H9 (cell line): ENCODE data around the gene ADAMTS18. TPM values are rescaled to one million over a fixed set of nuclear protein-coding genes. Genes with fewer than 3 reads are reported as not detected.

Experiments used
- DNase-seq: peaks from one replicate; pipeline ENCODE4 v3.0.0-alpha.2; 2017
- H2AFZ ChIP-seq: one replicate; pipeline ENCODE4 v1.6.1; 2013; ENCODE audit warnings: mild to moderate bottlenecking, low read length, control low read depth, moderate library complexity
- H2AK5ac ChIP-seq: 2 replicates; pipeline ENCODE4 v1.6.1; 2013; ENCODE audit warnings: low read length, control low read depth, mixed read lengths; ENCODE audit not compliant: insufficient read length
- H2BK120ac ChIP-seq: one replicate; pipeline ENCODE4 v1.6.1; 2013; ENCODE audit warnings: low read depth, mild to moderate bottlenecking, low read length, control low read depth, inconsistent platforms; ENCODE audit not compliant: poor library complexity, severe bottlenecking
- H2BK12ac ChIP-seq: 2 replicates; pipeline ENCODE4 v1.6.1; 2013; ENCODE audit warnings: low read length, control low read depth, mixed read lengths, low read depth; ENCODE audit not compliant: insufficient read length
- H2BK15ac ChIP-seq: 2 replicates; pipeline ENCODE4 v1.6.1; 2013; ENCODE audit warnings: low read depth, low read length, control low read depth
- H2BK20ac ChIP-seq: one replicate; pipeline ENCODE4 v1.6.1; 2013; ENCODE audit warnings: low read depth, mild to moderate bottlenecking, low read length, control low read depth, inconsistent platforms; ENCODE audit not compliant: poor library complexity, severe bottlenecking
- H2BK5ac ChIP-seq: 2 replicates; pipeline ENCODE4 v1.6.1; 2013; ENCODE audit warnings: low read length, control low read depth, mixed read lengths; ENCODE audit not compliant: insufficient read length
- H3K14ac ChIP-seq: 2 replicates; pipeline ENCODE4 v1.6.1; 2013; ENCODE audit warnings: low read length, control low read depth; ENCODE audit not compliant: insufficient read depth
- H3K18ac ChIP-seq: 2 replicates; pipeline ENCODE4 v1.6.1; 2013; ENCODE audit warnings: low read depth, mild to moderate bottlenecking, mixed read lengths, low read length, control low read depth; ENCODE audit not compliant: insufficient read length
- H3K23ac ChIP-seq: 2 replicates; pipeline ENCODE4 v1.6.1; 2013; ENCODE audit warnings: low read length, control low read depth, mixed read lengths, low read depth; ENCODE audit not compliant: insufficient read length
- H3K23me2 ChIP-seq: 2 replicates; pipeline ENCODE4 v1.6.1; 2013; ENCODE audit warnings: low read depth, mild to moderate bottlenecking, mixed read lengths, low read length, control low read depth; ENCODE audit not compliant: insufficient read length, poor library complexity, severe bottlenecking
- H3K27ac ChIP-seq: 2 replicates; pipeline ENCODE4 v1.5.1; 2013; ENCODE audit warnings: low read length, control low read depth, mixed read lengths, low read depth; ENCODE audit not compliant: insufficient read length
- H3K27me3 ChIP-seq: 2 replicates; pipeline ENCODE4 v1.6.1; 2013; ENCODE audit warnings: low read length, control low read depth, inconsistent platforms; ENCODE audit not compliant: insufficient read depth
- H3K4ac ChIP-seq: 2 replicates; pipeline ENCODE4 v1.6.1; 2013; ENCODE audit warnings: low read depth, mild to moderate bottlenecking, control low read depth, inconsistent platforms, low read length, moderate library complexity
- H3K4me1 ChIP-seq: 2 replicates; pipeline ENCODE4 v1.6.1; 2013; ENCODE audit warnings: low read length, control low read depth, inconsistent platforms; ENCODE audit not compliant: insufficient read depth
- H3K4me2 ChIP-seq: 2 replicates; pipeline ENCODE4 v1.6.1; 2013; ENCODE audit warnings: low read length, control low read depth, mixed read lengths; ENCODE audit not compliant: insufficient read length, insufficient read depth
- H3K56ac ChIP-seq: 2 replicates; pipeline ENCODE4 v1.6.1; 2013; ENCODE audit warnings: low read depth, mild to moderate bottlenecking, mixed read lengths, low read length, control low read depth; ENCODE audit not compliant: insufficient read length
- H3K79me1 ChIP-seq: 2 replicates; pipeline ENCODE4 v1.6.1; 2013; ENCODE audit warnings: low read depth, mild to moderate bottlenecking, moderate library complexity, low read length, control low read depth, inconsistent platforms; ENCODE audit not compliant: insufficient read depth, poor library complexity, severe bottlenecking
- H3K79me2 ChIP-seq: 2 replicates; pipeline ENCODE4 v1.6.1; 2013; ENCODE audit warnings: low read length, control low read depth, inconsistent platforms; ENCODE audit not compliant: insufficient read depth
- H3K9ac ChIP-seq: 2 replicates; pipeline ENCODE4 v1.6.1; 2013; ENCODE audit warnings: low read length, control low read depth, mixed read lengths; ENCODE audit not compliant: insufficient read length; ENCODE audit errors: extremely low read depth
- H3K9me3 ChIP-seq: one replicate; pipeline ENCODE4 v1.6.1; 2013; ENCODE audit warnings: low read depth, low read length, inconsistent platforms; ENCODE audit not compliant: control insufficient read depth
- H3T11ph ChIP-seq: one replicate; pipeline ENCODE4 v1.6.1; 2013; ENCODE audit warnings: mild to moderate bottlenecking, low read length, control low read depth, inconsistent platforms
- H4K20me1 ChIP-seq: one replicate; pipeline ENCODE4 v1.6.1; 2013; ENCODE audit not compliant: control insufficient read depth, insufficient read length, insufficient read depth
- H4K5ac ChIP-seq: 2 replicates; pipeline ENCODE4 v1.6.1; 2013; ENCODE audit warnings: low read depth, mild to moderate bottlenecking, mixed read lengths, low read length, control low read depth; ENCODE audit not compliant: insufficient read length
- H4K8ac ChIP-seq: replicated peaks from 2 replicates; pipeline ENCODE4 v1.6.1; 2013; ENCODE audit warnings: low read length, control low read depth, mixed read lengths, low read depth; ENCODE audit not compliant: insufficient read length
- H4K91ac ChIP-seq: 2 replicates; pipeline ENCODE4 v1.6.1; 2013; ENCODE audit warnings: low read depth, mild to moderate bottlenecking, moderate library complexity, mixed read lengths, low read length, control low read depth; ENCODE audit not compliant: insufficient read length
- H3K27ac Mint-ChIP-seq, 3 experiments: 2 replicates in 2 of 3; 3 replicates in 1 of 3; pipeline ENCODE4 v1.8.0; 2020 to 2021; ENCODE audit warnings: mixed read lengths in 3 of 3, mild to moderate bottlenecking in 1 of 3, moderate library complexity in 1 of 3
- H3K27me3 Mint-ChIP-seq: 2 replicates; pipeline ENCODE4 v1.8.0; 2021; ENCODE audit warnings: low read depth, mild to moderate bottlenecking, moderate library complexity, mixed read lengths
- H3K36me3 Mint-ChIP-seq, 3 experiments: 2 replicates in 2 of 3; 3 replicates in 1 of 3; pipeline ENCODE4 v1.8.0; 2020 to 2021; ENCODE audit warnings: low read depth in 3 of 3, mixed read lengths in 3 of 3; ENCODE audit not compliant: insufficient read depth in 1 of 3
- H3K4me1 Mint-ChIP-seq, 2 experiments: 2 replicates each; pipeline ENCODE4 v1.8.0; 2020; ENCODE audit warnings: mixed read lengths in 2 of 2
- H3K4me3 Mint-ChIP-seq, 2 experiments: 2 replicates in 1 of 2; 3 replicates in 1 of 2; pipeline ENCODE4 v1.8.0; 2020 to 2021; ENCODE audit warnings: mild to moderate bottlenecking in 2 of 2, mixed read lengths in 2 of 2, moderate library complexity in 1 of 2
- H3K9me3 Mint-ChIP-seq, 2 experiments: 2 replicates in 1 of 2; 3 replicates in 1 of 2; pipeline ENCODE4 v1.8.0; 2020; ENCODE audit warnings: mild to moderate bottlenecking in 2 of 2, mixed read lengths in 2 of 2, moderate library complexity in 1 of 2
- CTCF ChIP-seq: fragments of 200-600 bp; sonication (generic); conservative IDR thresholded peaks from 3 replicates; pipeline ENCODE4 v1.8.0; 2021; ENCODE audit warnings: antibody characterized with exemption, mild to moderate bottlenecking
- WGBS: extraction: QIAGEN DNeasy Blood & Tissue Kit; methylation state at CpG from one replicate; pipeline ENCODE4 v1.1.7; 2013; ENCODE audit warnings: missing lambda C conversion rate, low lambda C conversion rate, mixed read lengths; ENCODE audit not compliant: insufficient read length; ENCODE audit errors: extremely low coverage; 5-methylcytosine and 5-hydroxymethylcytosine counted together
- total RNA-seq: library from RNA; stranded (reverse); gene quantifications from 2 replicates; pipeline ENCODE4 v1.2.1, GENCODE V29; 2021

ADAMTS18 gene
- total RNA-seq, 1 experiment from 2014 or later: 0.07 TPM

- no peak overlapping the region for H2BK12ac ChIP-seq
- no peak for DNase-seq
- H3K56ac ChIP-seq: no peak overlapping the region
- H3K4me1 ChIP-seq: no peaks in the 10 kb centered on the region
- H4K20me1 ChIP-seq: no peaks in the 10 kb centered on the region
- no peak overlapping the region for H4K5ac ChIP-seq
- Mint-ChIP-seq H3K4me1 (no peaks in the 10 kb centered on the region), H3K9me3 (no peaks in the 10 kb centered on the region), H3K27ac (no peak overlapping the region), H3K36me3 (no peaks in the 10 kb centered on the region), H3K4me3 (no peak overlapping the region), H3K27me3 (no peaks in the 10 kb centered on the region)
- no peaks in the 10 kb centered on the region for H3K79me1 ChIP-seq
- no peak overlapping the region for H3K23ac ChIP-seq
- H2AK5ac ChIP-seq: no peak overlapping the region
- no peak overlapping the region for H4K91ac ChIP-seq
- H2AFZ ChIP-seq: no peak overlapping the region
- no peak overlapping the region for H3K4me2 ChIP-seq
- no peak overlapping the region for H3K18ac ChIP-seq
- no peaks in the 10 kb centered on the region for H3K23me2 ChIP-seq
- WGBS: no CpG with 5 or more reads among the region's 1 CpG
- H2BK5ac ChIP-seq: no peak overlapping the region
- H3K9me3 ChIP-seq: no peaks in the 10 kb centered on the region
- H3T11ph ChIP-seq: no peak overlapping the region
- H2BK120ac ChIP-seq: no peak overlapping the region
- H2BK15ac ChIP-seq: no peak overlapping the region
- H3K27me3 ChIP-seq: no peaks in the 10 kb centered on the region
- TF ChIP-seq CTCF: no peak
- no peak overlapping the region for H3K9ac ChIP-seq
- no peak overlapping the region for H3K27ac ChIP-seq
- H3K79me2 ChIP-seq: no peaks in the 10 kb centered on the region
- H2BK20ac ChIP-seq: no peak overlapping the region
- no peak overlapping the region for H4K8ac ChIP-seq
- H3K14ac ChIP-seq: no peak overlapping the region
- no peak overlapping the region for H3K4ac ChIP-seq
These were observed 126.7 kb downstream of the ADAMTS18 start for GRCh38 chr16:77308163-77308561.
